Smooth muscle cell (in vitro differentiated cells): ENCODE results near the gene ITPRIPL2. TPM values are rescaled to one million over a fixed set of nuclear protein-coding genes. Genes with fewer than 3 reads are reported as not detected.

ENCODE experiments used
- DNase-seq: peaks from one replicate; lab custom pipeline; 2025; ENCODE audit not compliant: unreplicated experiment; lab: John Stamatoyannopoulos, UW
- H2AFZ ChIP-seq: fragments of 200-600 bp; sonication (generic); 2 replicates; pipeline ENCODE4 v1.6.0; 2016; ENCODE audit warnings: antibody characterized with exemption, low read depth, mild to moderate bottlenecking
- H3F3A ChIP-seq: fragments of 200-600 bp; sonication (generic); 2 replicates; pipeline ENCODE4 v1.6.0; 2017; ENCODE audit warnings: antibody characterized with exemption, low read depth
- H3K27ac ChIP-seq: fragments of 200-600 bp; sonication (generic); 2 replicates; pipeline ENCODE4 v1.5.1; 2016; ENCODE audit warnings: low read depth, mild to moderate bottlenecking
- H3K27me3 ChIP-seq: fragments of 200-600 bp; sonication (generic); 2 replicates; pipeline ENCODE4 v1.6.1; 2016; ENCODE audit warnings: low read depth, mild to moderate bottlenecking
- H3K36me3 ChIP-seq: fragments of 200-600 bp; sonication (generic); 2 replicates; pipeline ENCODE4 v1.5.1; 2016; ENCODE audit warnings: low read depth
- H3K4me1 ChIP-seq: fragments of 200-600 bp; sonication (generic); 2 replicates; pipeline ENCODE4 v1.5.1; 2016; ENCODE audit warnings: low read depth
- H3K4me2 ChIP-seq: fragments of 200-600 bp; sonication (generic); 2 replicates; pipeline ENCODE4 v1.6.0; 2016; ENCODE audit warnings: mild to moderate bottlenecking
- H3K4me3 ChIP-seq: fragments of 200-600 bp; sonication (generic); 2 replicates; pipeline ENCODE4 v1.5.1; 2016; ENCODE audit warnings: mild to moderate bottlenecking
- H3K79me2 ChIP-seq: fragments of 200-600 bp; sonication (generic); 2 replicates; pipeline ENCODE4 v1.6.0; 2016; ENCODE audit warnings: low read depth, mild to moderate bottlenecking
- H3K9ac ChIP-seq: fragments of 200-600 bp; sonication (generic); 2 replicates; pipeline ENCODE4 v1.6.0; 2016; ENCODE audit warnings: low read depth
- H3K9me3 ChIP-seq: fragments of 200-600 bp; sonication (generic); replicated peaks from 2 replicates; pipeline ENCODE4 v1.5.1; 2016; ENCODE audit warnings: low read depth
- H4K20me1 ChIP-seq: fragments of 200-600 bp; sonication (generic); 2 replicates; pipeline ENCODE4 v1.6.0; 2016; ENCODE audit warnings: low read depth
- CTCF ChIP-seq: fragments of 200-600 bp; sonication (generic); IDR thresholded peaks from 2 replicates; pipeline ENCODE4 v1.5.1; 2017; ENCODE audit warnings: borderline replicate concordance, mild to moderate bottlenecking, antibody characterized with exemption; ENCODE audit not compliant: insufficient read depth, poor library complexity, severe bottlenecking
- WGBS: methylation state at CpG from one replicate; pipeline ENCODE4 v1.1.7; 2016; ENCODE audit warnings: low lambda C conversion rate; 5-methylcytosine and 5-hydroxymethylcytosine counted together
- polyA plus RNA-seq: library from polyadenylated mRNA; unstranded; fragments of >200 nt; fragmentation: Nextera tagmentation; extraction: Ambion mirVana; gene quantifications from 2 replicates; pipeline ENCODE4 v1.2.1, GENCODE V29; 2016
- total RNA-seq: library from RNA; depleted of rRNA; stranded (reverse); fragments of >200 nt; gene quantifications from 2 replicates; pipeline ENCODE4 v1.2.3, GENCODE V29; 2014

The ITPRIPL2 gene
- total and polyA plus RNA-seq, 2 experiments from 2014 or later, result 16.4 to 26.4 TPM

DNA sequence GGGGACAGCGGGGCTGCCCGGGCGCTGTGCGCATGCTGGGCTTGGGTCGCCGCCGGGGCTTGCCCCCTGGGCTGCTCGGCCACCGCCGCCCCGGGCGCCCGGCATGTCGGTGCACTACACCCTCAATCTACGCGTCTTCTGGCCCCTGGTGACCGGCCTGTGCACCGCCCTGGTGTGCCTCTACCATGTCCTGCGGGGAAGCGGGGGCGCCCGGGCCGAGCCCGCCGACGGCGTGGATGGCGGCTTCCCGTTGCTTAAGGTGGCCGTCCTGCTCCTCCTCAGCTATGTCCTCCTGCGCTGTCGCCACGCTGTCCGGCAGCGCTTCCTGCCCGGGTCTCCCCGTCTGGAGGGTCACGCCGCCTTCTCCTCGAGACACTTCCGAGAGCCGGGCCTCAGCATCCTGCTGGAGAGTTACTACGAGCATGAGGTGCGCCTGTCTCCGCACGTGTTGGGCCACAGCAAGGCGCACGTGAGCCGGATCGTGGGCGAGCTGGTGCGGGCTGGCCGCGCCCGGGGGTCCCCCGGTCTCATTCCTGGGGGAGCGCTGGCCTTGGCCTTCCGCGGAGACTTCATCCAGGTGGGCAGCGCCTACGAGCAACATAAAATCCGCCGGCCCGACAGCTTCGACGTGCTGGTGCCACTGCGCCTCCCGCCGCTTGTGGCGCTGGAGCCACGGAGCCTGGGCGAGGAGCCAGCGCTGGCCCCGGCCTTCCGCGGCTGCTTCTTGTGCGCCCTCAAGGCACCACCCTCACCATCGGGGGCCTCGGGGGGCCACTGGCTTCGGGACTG, 789 bp downstream of the ITPRIPL2 start:
- peak overlapping the region; percentile 9 for H2AFZ ChIP-seq
- TF ChIP-seq CTCF, result no peak
- H3K4me2 ChIP-seq, result peak overlapping the region; percentile 85
- H3K9ac ChIP-seq, result peak overlapping the region; percentile 93
- H3K36me3 ChIP-seq, result no peaks in the 10 kb centered on the region
- H4K20me1 ChIP-seq, result peaks cover 34% of the 10 kb centered on the region
- peak overlapping the region; percentile 78 for H3K4me3 ChIP-seq
- WGBS, result 29% methylated on average over 71 of the region's 80 CpGs
- H3K27ac ChIP-seq, result peak overlapping the region; percentile 94
- H3K27me3 ChIP-seq, result no peaks in the 10 kb centered on the region
- no peaks in the 10 kb centered on the region for H3K9me3 ChIP-seq
- H3F3A ChIP-seq, result peaks cover 27% of the 10 kb centered on the region
- DNase-seq, result no peak
- peaks cover 34% of the 10 kb centered on the region for H3K4me1 ChIP-seq
- peaks cover 41% of the 10 kb centered on the region for H3K79me2 ChIP-seq

DNA sequence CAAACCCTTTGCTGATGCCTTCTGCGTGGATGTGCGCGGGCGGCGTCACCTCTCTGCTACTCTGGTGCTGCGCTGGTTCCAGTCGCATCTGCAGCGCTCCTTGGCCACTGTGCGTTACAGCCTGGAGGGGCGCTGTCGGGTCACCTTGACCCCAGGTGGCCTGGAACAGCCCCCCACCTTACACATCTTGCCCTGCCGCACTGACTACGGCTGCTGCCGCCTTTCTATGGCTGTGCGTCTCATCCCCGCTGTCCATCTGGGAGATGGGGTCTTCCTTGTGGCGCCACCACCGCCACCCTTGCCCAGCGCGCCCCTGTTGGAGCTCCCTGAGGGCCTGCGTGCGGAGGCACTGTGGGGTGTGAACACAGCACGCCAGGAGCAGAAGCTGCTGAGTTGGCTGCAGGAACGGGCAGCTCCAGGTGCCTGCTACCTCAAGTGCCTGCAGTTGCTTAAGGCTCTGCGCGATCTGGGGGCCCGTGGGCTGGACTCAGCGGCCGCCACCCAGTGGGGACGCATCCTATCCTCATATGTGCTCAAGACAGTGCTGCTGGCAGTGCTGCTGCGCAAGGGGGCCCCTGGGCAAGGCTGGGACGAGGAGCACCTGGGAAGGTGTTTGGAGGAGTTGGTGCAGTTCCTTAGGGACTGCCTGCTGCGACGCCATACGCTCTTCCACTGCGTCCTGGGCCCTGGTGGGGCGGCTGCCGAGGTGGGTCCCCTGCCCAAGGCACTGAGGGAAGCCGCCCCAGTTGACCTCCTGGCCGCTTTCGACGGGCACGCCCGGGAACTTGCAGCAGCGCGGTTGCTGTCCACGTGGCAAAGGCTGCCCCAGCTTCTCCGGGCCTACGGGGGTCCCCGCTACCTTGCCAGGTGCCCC, 1.6 kb downstream of the ITPRIPL2 start:
- Histone ChIP-seq H3K4me1 (peaks cover 34% of the 10 kb centered on the region), H3K9ac (no peak overlapping the region), H3K79me2 (peaks cover 43% of the 10 kb centered on the region)

DNA sequence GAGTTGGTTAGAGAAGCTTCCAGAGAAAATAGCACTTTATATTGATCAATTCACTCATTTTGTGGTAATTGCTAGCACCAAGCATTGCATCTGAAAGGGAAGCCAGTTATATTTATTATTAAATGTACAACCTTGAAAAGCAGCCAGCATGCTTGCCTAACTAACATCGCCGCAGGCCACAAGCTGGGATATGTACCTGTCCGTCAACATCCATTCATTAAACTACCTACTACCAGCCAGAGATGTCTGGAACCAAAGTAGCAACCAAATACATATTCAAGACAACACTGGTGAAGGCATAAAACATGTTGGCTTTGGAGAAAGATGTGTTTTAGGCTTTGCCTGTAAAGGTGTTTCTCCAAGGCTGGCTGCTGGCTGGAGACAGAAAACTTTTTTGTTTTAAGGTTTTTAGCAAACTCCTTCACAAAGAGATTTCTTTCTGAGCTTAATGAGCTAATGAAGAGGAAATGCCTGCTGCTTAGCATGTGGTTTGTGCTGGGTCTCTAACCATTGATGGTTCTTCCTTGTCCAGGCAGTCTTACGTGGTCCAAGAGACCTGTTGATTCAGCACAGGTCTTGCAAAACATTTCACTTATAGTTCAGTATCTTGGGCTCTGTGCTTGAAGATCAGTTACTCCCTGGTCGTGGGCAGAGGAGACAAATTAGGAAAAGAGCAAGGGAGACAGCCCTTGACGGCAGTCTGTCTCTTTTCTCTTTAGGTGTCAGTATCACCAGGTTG, 3.1 kb downstream of the ITPRIPL2 start:
- no peak overlapping the region for H2AFZ ChIP-seq
- H4K20me1 ChIP-seq, result peaks cover 44% of the 10 kb centered on the region
- no peak for TF ChIP-seq CTCF
- peak overlapping the region; percentile 94 for H3K27ac ChIP-seq
- no peaks in the 10 kb centered on the region for H3K9me3 ChIP-seq
- no peaks in the 10 kb centered on the region for H3K27me3 ChIP-seq
- DNase-seq, result no peak
- WGBS, result 53% methylated on average over 6 of the region's 6 CpGs
- peak overlapping the region; percentile 85 for H3K4me2 ChIP-seq
- H3K9ac ChIP-seq, result peak overlapping the region; percentile 19
- H3F3A ChIP-seq, result peaks cover 34% of the 10 kb centered on the region
- H3K36me3 ChIP-seq, result no peaks in the 10 kb centered on the region
- peaks cover 43% of the 10 kb centered on the region for H3K79me2 ChIP-seq
- peak overlapping the region; percentile 14 for H3K4me3 ChIP-seq
- peaks cover 39% of the 10 kb centered on the region for H3K4me1 ChIP-seq

More for the DNA sequence above, 1.6 kb downstream of the ITPRIPL2 start:
- Histone ChIP-seq H3K4me2 (peak overlapping the region; percentile 85), H3K4me3 (peak overlapping the region; percentile 78), H3K9me3 (no peaks in the 10 kb centered on the region), H3F3A (peaks cover 27% of the 10 kb centered on the region), H3K36me3 (no peaks in the 10 kb centered on the region), H3K27me3 (no peaks in the 10 kb centered on the region), H2AFZ (no peak overlapping the region), H3K27ac (peak overlapping the region; percentile 94), H4K20me1 (peaks cover 38% of the 10 kb centered on the region)
- no peak for DNase-seq
- 93% methylated on average over 44 of the region's 50 CpGs for WGBS
- TF ChIP-seq CTCF, result no peak
